Erythroblast (primary cell): ENCODE measurements around the gene MAPRE2.

Source experiments
- GATA1 ChIP-seq: IDR thresholded peaks from 2 replicates; pipeline ENCODE4 v1.6.1; 2011; ENCODE audit warnings: low read depth, mild to moderate bottlenecking, control low read depth, low read length, moderate library complexity
- POLR2A ChIP-seq: IDR thresholded peaks from 2 replicates; pipeline ENCODE4 v1.6.1; 2011; ENCODE audit warnings: mild to moderate bottlenecking, low read length

DNA sequence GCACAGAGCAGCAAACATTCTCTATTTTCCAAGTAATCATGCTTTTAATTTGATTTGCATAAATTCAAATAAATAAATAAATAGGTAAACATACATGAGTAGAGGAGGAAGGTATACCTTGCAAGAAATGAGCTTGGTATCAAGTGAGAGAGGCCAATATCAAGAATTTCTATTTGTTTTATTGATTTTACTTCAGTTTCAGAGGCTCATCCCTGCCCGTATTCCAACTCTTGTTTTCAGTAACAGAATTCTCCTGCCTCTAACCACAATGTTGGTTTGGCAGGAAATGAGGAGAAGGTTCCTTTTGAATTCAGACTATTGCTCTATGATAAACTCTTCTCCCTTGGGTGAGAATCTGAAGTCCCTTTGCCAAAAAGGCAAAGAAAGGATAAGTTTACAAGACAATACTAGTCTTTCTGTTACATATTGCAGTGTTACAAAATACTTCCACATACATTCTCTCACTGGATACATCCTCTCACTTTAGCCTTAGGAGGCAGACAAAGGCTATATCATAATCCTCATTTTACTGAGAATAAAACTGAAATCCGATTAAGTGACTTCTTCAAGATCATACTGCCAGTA is 131.3 kb downstream of the MAPRE2 start:
- TF ChIP-seq POLR2A (no peak), GATA1 (no peak)
